Gastrocnemius medialis (tissue), 4 donors: Measurements from ENCODE around the gene SCG5.

Source experiments
- POLR2A ChIP-seq, 2 donors: fragments of 450-650 bp; IDR thresholded peaks; one replicate each; pipeline ENCODE4 v1.6.1; 2017; ENCODE audit warnings: antibody characterized with exemption in 2 of 2, mild to moderate bottlenecking in 2 of 2, moderate library complexity in 2 of 2
- TF ChIP-seq, protein P1 (sequence below), 5 experiments: fragments of 450-650 bp in 3 of 5; fragments of 200-600 bp in 2 of 5; sonication (generic) in 2 of 5; IDR thresholded peaks in 4 of 5; conservative IDR thresholded peaks in 1 of 5; 1 replicate in 4 of 5; 2 replicates in 1 of 5; pipeline ENCODE4 v1.5.1; 2016 to 2019; ENCODE audit warnings: antibody characterized with exemption in 5 of 5, mild to moderate bottlenecking in 3 of 5, moderate library complexity in 3 of 5

DNA sequence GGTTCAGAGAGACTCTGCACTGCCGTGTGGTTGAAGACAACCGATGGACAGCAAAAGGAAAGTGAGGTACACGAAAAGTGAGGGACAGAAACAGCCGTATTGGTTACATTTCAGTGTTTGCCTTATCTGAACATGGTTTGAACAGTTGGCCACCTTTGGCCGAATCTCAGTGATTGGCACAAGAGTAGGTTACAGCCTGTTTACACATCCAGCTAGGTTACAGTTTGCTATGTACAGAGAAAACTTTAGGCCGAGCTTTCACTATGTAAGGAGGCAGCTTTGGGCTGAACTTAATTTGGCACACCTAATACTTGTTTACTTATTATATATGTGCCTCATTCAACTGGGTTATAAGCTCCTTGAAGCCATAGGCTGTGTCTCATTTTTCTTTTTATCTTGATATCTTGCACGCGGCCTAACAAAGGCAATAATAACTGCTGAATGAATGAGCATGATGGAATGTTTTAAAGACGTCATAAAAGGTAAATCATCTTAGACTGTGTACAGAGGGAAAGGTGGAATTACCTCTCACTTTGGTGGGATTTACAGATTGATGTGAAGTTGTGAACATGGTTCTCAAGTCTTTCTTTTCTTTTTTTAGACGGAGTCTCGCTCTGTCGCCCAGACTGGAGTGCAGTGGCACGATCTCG is 59.1 kb downstream of the SCG5 start:
- TF ChIP-seq, protein P1, sequence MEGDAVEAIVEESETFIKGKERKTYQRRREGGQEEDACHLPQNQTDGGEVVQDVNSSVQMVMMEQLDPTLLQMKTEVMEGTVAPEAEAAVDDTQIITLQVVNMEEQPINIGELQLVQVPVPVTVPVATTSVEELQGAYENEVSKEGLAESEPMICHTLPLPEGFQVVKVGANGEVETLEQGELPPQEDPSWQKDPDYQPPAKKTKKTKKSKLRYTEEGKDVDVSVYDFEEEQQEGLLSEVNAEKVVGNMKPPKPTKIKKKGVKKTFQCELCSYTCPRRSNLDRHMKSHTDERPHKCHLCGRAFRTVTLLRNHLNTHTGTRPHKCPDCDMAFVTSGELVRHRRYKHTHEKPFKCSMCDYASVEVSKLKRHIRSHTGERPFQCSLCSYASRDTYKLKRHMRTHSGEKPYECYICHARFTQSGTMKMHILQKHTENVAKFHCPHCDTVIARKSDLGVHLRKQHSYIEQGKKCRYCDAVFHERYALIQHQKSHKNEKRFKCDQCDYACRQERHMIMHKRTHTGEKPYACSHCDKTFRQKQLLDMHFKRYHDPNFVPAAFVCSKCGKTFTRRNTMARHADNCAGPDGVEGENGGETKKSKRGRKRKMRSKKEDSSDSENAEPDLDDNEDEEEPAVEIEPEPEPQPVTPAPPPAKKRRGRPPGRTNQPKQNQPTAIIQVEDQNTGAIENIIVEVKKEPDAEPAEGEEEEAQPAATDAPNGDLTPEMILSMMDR (IDR thresholded peaks at IDR 0.05 in 4 of 5, conservative IDR thresholded peaks at IDR 0.05 in 1 of 5), result no peak
- TF ChIP-seq POLR2A (IDR thresholded peaks at IDR 0.05), result no peak
